GM23248 (cell line): ENCODE data around the gene HSBP1. TPM values are rescaled to one million over a fixed set of nuclear protein-coding genes. Genes with fewer than 3 reads are reported as not detected.

Source experiments
- DNase-seq: peaks from one replicate; pipeline ENCODE4 v3.0.0-alpha.2; 2015
- H2AFZ ChIP-seq: fragments of 200-600 bp; sonication (generic); 2 replicates; pipeline ENCODE4 v1.6.1; 2016; ENCODE audit warnings: antibody characterized with exemption
- H3F3A ChIP-seq: fragments of 200-600 bp; sonication (generic); 2 replicates; pipeline ENCODE4 v1.6.1; 2016; ENCODE audit warnings: mild to moderate bottlenecking, antibody characterized with exemption, mixed run types; ENCODE audit not compliant: insufficient read depth
- H3K27ac ChIP-seq: fragments of 200-600 bp; sonication (generic); 2 replicates; pipeline ENCODE4 v1.5.1; 2016; ENCODE audit warnings: mild to moderate bottlenecking
- H3K27me3 ChIP-seq: fragments of 200-600 bp; sonication (generic); replicated peaks from 2 replicates; pipeline ENCODE4 v1.6.1; 2016; ENCODE audit warnings: mild to moderate bottlenecking; ENCODE audit not compliant: insufficient read depth
- H3K36me3 ChIP-seq: fragments of 200-600 bp; sonication (generic); 2 replicates; pipeline ENCODE4 v1.6.1; 2016; ENCODE audit warnings: low read depth, mild to moderate bottlenecking
- H3K4me1 ChIP-seq: fragments of 200-600 bp; sonication (generic); 2 replicates; pipeline ENCODE4 v1.6.1; 2016; ENCODE audit warnings: mild to moderate bottlenecking; ENCODE audit not compliant: insufficient read depth
- H3K4me2 ChIP-seq: fragments of 200-600 bp; sonication (generic); one replicate; pipeline ENCODE4 v1.6.1; 2016; ENCODE audit warnings: mild to moderate bottlenecking; ENCODE audit not compliant: unreplicated experiment
- H3K4me3 ChIP-seq: fragments of 200-600 bp; sonication (generic); 2 replicates; pipeline ENCODE4 v1.5.1; 2016; ENCODE audit warnings: mild to moderate bottlenecking
- H3K79me2 ChIP-seq: fragments of 200-600 bp; sonication (generic); 2 replicates; pipeline ENCODE4 v1.6.1; 2016; ENCODE audit warnings: mild to moderate bottlenecking; ENCODE audit not compliant: insufficient read depth
- H3K9ac ChIP-seq: fragments of 200-600 bp; sonication (generic); 2 replicates; pipeline ENCODE4 v1.6.1; 2016; ENCODE audit warnings: mild to moderate bottlenecking
- H3K9me2 ChIP-seq: fragments of 200-600 bp; sonication (generic); 2 replicates; pipeline ENCODE4 v1.6.1; 2016; ENCODE audit warnings: mixed run types, mild to moderate bottlenecking, moderate library complexity; ENCODE audit not compliant: insufficient read depth
- H3K9me3 ChIP-seq: fragments of 200-600 bp; sonication (generic); one replicate; pipeline ENCODE4 v1.6.1; 2017; ENCODE audit warnings: low read depth
- H4K20me1 ChIP-seq: fragments of 200-600 bp; sonication (generic); 2 replicates; pipeline ENCODE4 v1.6.0; 2016; ENCODE audit not compliant: insufficient read depth
- EZH2 ChIP-seq: fragments of 200-600 bp; sonication (generic); IDR thresholded peaks from 2 replicates; pipeline ENCODE4 v1.6.1; 2018; ENCODE audit warnings: antibody characterized with exemption, mild to moderate bottlenecking; ENCODE audit not compliant: insufficient read depth, poor library complexity, severe bottlenecking
- EZH2phosphoT487 ChIP-seq: fragments of 200-600 bp; sonication (generic); IDR thresholded peaks from 2 replicates; pipeline ENCODE4 v1.6.1; 2018; ENCODE audit warnings: antibody characterized with exemption, moderate library complexity, mild to moderate bottlenecking, low read depth; ENCODE audit not compliant: insufficient read depth
- WGBS, 2 experiments: methylation state at CpG; one replicate each; pipeline ENCODE4 v1.1.6; 2015 to 2017; ENCODE audit warnings: low lambda C conversion rate in 2 of 2, low coverage in 1 of 2; ENCODE audit errors: missing lambda C conversion rate in 2 of 2; 5-methylcytosine and 5-hydroxymethylcytosine counted together
- in situ Hi-C: fragments of 300-500 bp; cut with MboI; formaldehyde crosslinking; loops from 2 replicates; pipeline ENCODE4 v1.15.0; 2020
- polyA plus RNA-seq: library from polyadenylated mRNA; unstranded; fragments of >200 nt; fragmentation: Nextera tagmentation; extraction: Ambion mirVana; gene quantifications from 2 replicates; pipeline ENCODE4 v1.2.1, GENCODE V29; 2016
- total RNA-seq: library from RNA; depleted of rRNA; stranded (reverse); fragments of >200 nt; shearing (Covaris generic); gene quantifications from 2 replicates; pipeline ENCODE4 v1.2.3, GENCODE V29; 2014

Gene HSBP1
- total and polyA plus RNA-seq, 2 experiments from 2014 or later, result 32.2 to 405 TPM

- TF ChIP-seq EZH2phosphoT487, result no peak
- TF ChIP-seq EZH2, result no peak
- no peaks in the 10 kb centered on the region for H3K36me3 ChIP-seq
- H3K4me2 ChIP-seq, result no peak overlapping the region
- no peaks in the 10 kb centered on the region for H4K20me1 ChIP-seq
- no peak overlapping the region for H3K4me3 ChIP-seq
- H3K9ac ChIP-seq, result no peak overlapping the region
- peak; percentile 48 for DNase-seq
- in situ Hi-C loops, result no loop called here
- no peaks in the 10 kb centered on the region for H3K79me2 ChIP-seq
- H3F3A ChIP-seq, result no peaks in the 10 kb centered on the region
- WGBS, 2 experiments, result 46 to 53% methylated on average over 6 of the region's 6 CpGs
- no peak overlapping the region for H2AFZ ChIP-seq
- no peaks in the 10 kb centered on the region for H3K4me1 ChIP-seq
- no peak overlapping the region for H3K27ac ChIP-seq
- no peaks in the 10 kb centered on the region for H3K9me3 ChIP-seq
- H3K9me2 ChIP-seq, result no peaks in the 10 kb centered on the region
- H3K27me3 ChIP-seq, result no peaks in the 10 kb centered on the region
Observed at GRCh38 chr16:83779886-83780285, 27.9 kb upstream of the HSBP1 start.

- Histone ChIP-seq H3K4me1 (no peaks in the 10 kb centered on the region), H3K27ac (no peak overlapping the region), H3K4me2 (no peak overlapping the region), H3K27me3 (no peaks in the 10 kb centered on the region), H3K79me2 (no peaks in the 10 kb centered on the region), H3K36me3 (no peaks in the 10 kb centered on the region), H4K20me1 (no peaks in the 10 kb centered on the region), H3K9ac (no peak overlapping the region), H2AFZ (no peak overlapping the region), H3F3A (no peaks in the 10 kb centered on the region), H3K9me3 (no peaks in the 10 kb centered on the region), H3K9me2 (no peaks in the 10 kb centered on the region), H3K4me3 (no peak overlapping the region)
- TF ChIP-seq EZH2phosphoT487, result no peak
- no peak for TF ChIP-seq EZH2
- in situ Hi-C loops, result no loop called here
- DNase-seq, result no peak
- WGBS, 2 experiments, result 83 to 93% methylated on average over 2 of the region's 2 CpGs
Observed at GRCh38 chr16:83785455-83785854, 22.3 kb upstream of the HSBP1 start.

- H3K9me2 ChIP-seq, result no peaks in the 10 kb centered on the region
- no peak overlapping the region for H3K9ac ChIP-seq
- no peak overlapping the region for H2AFZ ChIP-seq
- no peak for DNase-seq
- in situ Hi-C loops, result no loop called here
- no peaks in the 10 kb centered on the region for H3K79me2 ChIP-seq
- no peaks in the 10 kb centered on the region for H4K20me1 ChIP-seq
- TF ChIP-seq EZH2phosphoT487 (no peak), EZH2 (no peak)
- no peak overlapping the region for H3K4me2 ChIP-seq
- no peak overlapping the region for H3K27ac ChIP-seq
- H3K36me3 ChIP-seq, result no peaks in the 10 kb centered on the region
- 84 to 85% methylated on average over 8 of the region's 8 CpGs for WGBS, 2 experiments
- H3K9me3 ChIP-seq, result no peaks in the 10 kb centered on the region
- no peaks in the 10 kb centered on the region for H3K4me1 ChIP-seq
- no peaks in the 10 kb centered on the region for H3K27me3 ChIP-seq
- no peak overlapping the region for H3K4me3 ChIP-seq
- H3F3A ChIP-seq, result no peaks in the 10 kb centered on the region
Observed at GRCh38 chr16:83789642-83790401, 18.0 kb upstream of the HSBP1 start.

GRCh38 chr16:83791916-83792315 lies 15.9 kb upstream of the HSBP1 start:
- H4K20me1 ChIP-seq, result no peaks in the 10 kb centered on the region
- no peak overlapping the region for H3K9ac ChIP-seq
- 94 to 97% methylated on average over 10 of the region's 10 CpGs for WGBS, 2 experiments
- no peaks in the 10 kb centered on the region for H3K4me1 ChIP-seq
- H3K27me3 ChIP-seq, result no peaks in the 10 kb centered on the region
- H3K4me2 ChIP-seq, result no peak overlapping the region
- H3K27ac ChIP-seq, result no peak overlapping the region
- in situ Hi-C loops, result no loop called here
- no peaks in the 10 kb centered on the region for H3K79me2 ChIP-seq
- no peaks in the 10 kb centered on the region for H3K9me3 ChIP-seq
- H2AFZ ChIP-seq, result no peak overlapping the region
- no peak for TF ChIP-seq EZH2
- no peak for TF ChIP-seq EZH2phosphoT487
- H3F3A ChIP-seq, result no peaks in the 10 kb centered on the region
- no peaks in the 10 kb centered on the region for H3K36me3 ChIP-seq
- no peak for DNase-seq
- no peaks in the 10 kb centered on the region for H3K9me2 ChIP-seq
- no peak overlapping the region for H3K4me3 ChIP-seq
